Gastroesophageal sphincter (tissue), 3 donors: ENCODE results near the gene CHD9NB.

Experiments used
- CTCF ChIP-seq, 4 experiments: fragments of 200-600 bp in 2 of 4; fragments of 450-650 bp in 2 of 4; sonication (generic) in 1 of 4; IDR thresholded peaks; one replicate each; pipeline ENCODE4 v1.5.1; 2017 to 2019; ENCODE audit warnings: antibody characterized with exemption in 4 of 4, mild to moderate bottlenecking in 2 of 4, moderate library complexity in 2 of 4
- POLR2A ChIP-seq, 2 donors: fragments of 450-650 bp; IDR thresholded peaks; one replicate each; pipeline ENCODE4 v1.6.1; 2017; ENCODE audit warnings: antibody characterized with exemption in 2 of 2, mild to moderate bottlenecking in 2 of 2, moderate library complexity in 1 of 2

DNA sequence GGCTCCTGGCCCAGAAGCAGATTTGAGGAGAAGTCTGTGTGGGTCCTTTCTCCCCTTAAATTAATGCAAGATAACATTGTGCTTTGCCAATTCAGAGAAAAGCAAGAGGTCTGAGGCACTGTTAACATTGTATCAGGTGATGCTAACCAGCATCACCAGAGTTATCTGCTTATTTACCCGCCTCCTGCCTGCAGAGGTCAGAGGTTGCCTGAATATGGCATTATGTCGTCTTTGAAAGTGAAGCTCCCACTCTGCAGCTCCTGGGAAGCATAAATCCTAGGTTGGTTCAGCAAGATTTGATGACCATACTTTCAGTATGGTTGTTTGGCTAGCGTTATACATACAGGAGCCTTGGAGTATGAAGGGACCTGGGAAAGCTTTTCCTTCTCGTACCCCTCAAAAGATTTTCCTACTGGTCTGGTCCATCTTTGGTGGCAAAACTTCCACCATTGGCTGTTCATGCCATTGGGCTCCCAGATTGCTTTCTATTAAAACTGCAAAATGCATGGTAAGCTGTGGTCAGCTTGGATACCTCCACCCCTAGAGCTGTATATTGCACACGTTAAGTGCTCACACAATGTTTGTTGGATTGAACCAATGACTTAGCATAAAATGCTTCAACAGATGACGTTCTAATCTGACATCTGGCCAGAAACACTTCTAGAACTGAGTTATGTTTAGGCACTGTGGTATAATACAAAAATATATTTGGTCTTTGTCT, 26.2 kb upstream of the CHD9NB start:
- TF ChIP-seq CTCF (IDR thresholded peaks at IDR 0.05): no peak
- TF ChIP-seq POLR2A (IDR thresholded peaks at IDR 0.05): no peak
